HepG2 (cell line): ENCODE measurements around the gene ZBTB26. TPM values are rescaled to one million over a fixed set of nuclear protein-coding genes. Genes with fewer than 3 reads are reported as not detected.
A peak's percentile ranks its signal among the peaks of the same experiment; 100 is the strongest.

Experiments used
- AHR ChIP-seq: IDR thresholded peaks from 2 replicates; pipeline ENCODE4 v1.6.1; 2018; ENCODE audit warnings: missing genetic modification reagents, missing compliant biosample characterization
- ARHGAP35 ChIP-seq: sonication (generic); formaldehyde crosslinking; IDR thresholded peaks from 2 replicates; pipeline ENCODE4 v1.9.0; 2022; ENCODE audit warnings: mild to moderate bottlenecking, inconsistent platforms, moderate library complexity, missing genetic modification reagents, borderline replicate concordance
- EP300 ChIP-seq, 3 experiments: sonication (generic) in 1 of 3; formaldehyde crosslinking in 1 of 3; IDR thresholded peaks; 2 replicates each; pipeline versions ENCODE4 v1.5.1 to v1.6.1; 2011 to 2020; ENCODE audit warnings: low read depth in 2 of 3, low read length in 2 of 3, borderline replicate concordance in 1 of 3, improper control_type of control experiment in 1 of 3, mild to moderate bottlenecking in 1 of 3, missing genetic modification reagents in 1 of 3, moderate library complexity in 1 of 3
- HIVEP1 ChIP-seq: sonication (generic); formaldehyde crosslinking; IDR thresholded peaks from 2 replicates; pipeline ENCODE4 v1.4.0; 2020; ENCODE audit warnings: mild to moderate bottlenecking, missing genetic modification reagents
- KLF6 ChIP-seq: IDR thresholded peaks from 2 replicates; pipeline ENCODE4 v1.8.0; 2016; ENCODE audit warnings: missing biosample characterization, missing genetic modification reagents
- MAF1 ChIP-seq: sonication (generic); formaldehyde crosslinking; IDR thresholded peaks from 2 replicates; pipeline ENCODE4 v1.5.0; 2020; ENCODE audit warnings: missing genetic modification reagents, borderline replicate concordance
- MYC ChIP-seq: sonication (generic); formaldehyde crosslinking; IDR thresholded peaks from 2 replicates; pipeline ENCODE4 v1.9.0; 2021; ENCODE audit warnings: missing genetic modification reagents, borderline replicate concordance
- RFXANK ChIP-seq: IDR thresholded peaks from 2 replicates; pipeline ENCODE4 v1.6.1; 2016
- SKI ChIP-seq: fragments of 450-650 bp; IDR thresholded peaks from one replicate; pipeline ENCODE4 v1.6.1; 2018; ENCODE audit warnings: mild to moderate bottlenecking; ENCODE audit not compliant: partially characterized antibody
- WIZ ChIP-seq: sonication (generic); formaldehyde crosslinking; IDR thresholded peaks from 2 replicates; pipeline ENCODE4 v1.5.1; 2020; ENCODE audit warnings: mild to moderate bottlenecking, missing genetic modification reagents
- ZC3H13 ChIP-seq: sonication (generic); formaldehyde crosslinking; IDR thresholded peaks from 2 replicates; pipeline ENCODE4 v1.8.1; 2023; ENCODE audit warnings: mild to moderate bottlenecking, missing genetic modification reagents, moderate library complexity
- ZMYM3 ChIP-seq: sonication (generic); formaldehyde crosslinking; IDR thresholded peaks from 2 replicates; pipeline ENCODE4 v1.5.1; 2020; ENCODE audit warnings: mild to moderate bottlenecking, missing genetic modification reagents
- ZMYM4 ChIP-seq: sonication (generic); formaldehyde crosslinking; IDR thresholded peaks from 2 replicates; pipeline ENCODE4 v1.8.1; 2023; ENCODE audit warnings: mild to moderate bottlenecking, missing genetic modification reagents
- ZNF350 ChIP-seq: sonication (generic); formaldehyde crosslinking; IDR thresholded peaks from 2 replicates; pipeline ENCODE4 v1.4.0; 2020; ENCODE audit warnings: mild to moderate bottlenecking, low read depth, missing genetic modification reagents, borderline replicate concordance
- ZNF446 ChIP-seq: sonication (generic); formaldehyde crosslinking; IDR thresholded peaks from 2 replicates; pipeline ENCODE4 v1.5.0; 2020; ENCODE audit warnings: mild to moderate bottlenecking, missing genetic modification reagents
- ZNF7 ChIP-seq: IDR thresholded peaks from 2 replicates; pipeline ENCODE4 v1.6.1; 2016; ENCODE audit warnings: missing biosample characterization, missing genetic modification reagents
- ZNF761 ChIP-seq: sonication (generic); formaldehyde crosslinking; conservative IDR thresholded peaks from 2 replicates; pipeline ENCODE4 v1.4.0; 2020; ENCODE audit warnings: mild to moderate bottlenecking, missing genetic modification reagents
- ZSCAN21 ChIP-seq: sonication (generic); formaldehyde crosslinking; IDR thresholded peaks from 2 replicates; pipeline ENCODE4 v1.8.0; 2022; ENCODE audit warnings: mild to moderate bottlenecking, missing genetic modification reagents, moderate library complexity, borderline replicate concordance
- polyA plus RNA-seq, 8 experiments: library from polyadenylated mRNA; depleted of rRNA in 3 of 8; stranded (reverse) in 7 of 8; unstranded in 1 of 8; fragments of >200 nt; fragmentation: Illumina TruSeq in 4 of 8; extraction: Trizol in 4 of 8; gene quantifications; 2 replicates each; pipeline versions ENCODE4 v1.2.1 to v1.2.3, GENCODE V29; 2011 to 2016; ENCODE audit warnings: low read depth in 4 of 8, missing spikeins in 1 of 8, mixed read lengths in 1 of 8; ENCODE audit not compliant: insufficient read depth in 1 of 8
- total RNA-seq, 5 experiments: library from RNA; depleted of rRNA; stranded (reverse); fragments of >200 nt; fragmentation: Illumina TruSeq; extraction: Trizol; gene quantifications; 2 replicates each; pipeline ENCODE4 v1.2.3, GENCODE V29; 2016; ENCODE audit warnings: low read depth in 1 of 5
- TF ChIP-seq, protein P1 (sequence below): sonication (generic); formaldehyde crosslinking; IDR thresholded peaks from 2 replicates; pipeline ENCODE4 v1.4.0; 2020; ENCODE audit warnings: mild to moderate bottlenecking, missing genetic modification reagents
- TF ChIP-seq, protein P2 (sequence below): sonication (generic); formaldehyde crosslinking; IDR thresholded peaks from 2 replicates; pipeline ENCODE4 v1.5.0; 2020; ENCODE audit warnings: missing genetic modification reagents
- TF ChIP-seq, protein P3 (sequence below): sonication (generic); formaldehyde crosslinking; IDR thresholded peaks from 2 replicates; pipeline ENCODE4 v1.5.0; 2020; ENCODE audit warnings: mild to moderate bottlenecking, low read depth, missing genetic modification reagents, borderline replicate concordance
- TF ChIP-seq, protein P4 (sequence below): sonication (generic); formaldehyde crosslinking; IDR thresholded peaks from 2 replicates; pipeline ENCODE4 v1.5.0; 2020; ENCODE audit warnings: missing genetic modification reagents
- TF ChIP-seq, protein P5 (sequence below): sonication (generic); formaldehyde crosslinking; IDR thresholded peaks from 2 replicates; pipeline ENCODE4 v1.8.0; 2022; ENCODE audit warnings: mild to moderate bottlenecking, missing genetic modification reagents

Gene ZBTB26
- total and polyA plus RNA-seq, 2 of the 13 experiments (the other 11 are each of a cell fraction or from before 2014, with no cell fraction given): 4.5 to 8.6 TPM

DNA sequence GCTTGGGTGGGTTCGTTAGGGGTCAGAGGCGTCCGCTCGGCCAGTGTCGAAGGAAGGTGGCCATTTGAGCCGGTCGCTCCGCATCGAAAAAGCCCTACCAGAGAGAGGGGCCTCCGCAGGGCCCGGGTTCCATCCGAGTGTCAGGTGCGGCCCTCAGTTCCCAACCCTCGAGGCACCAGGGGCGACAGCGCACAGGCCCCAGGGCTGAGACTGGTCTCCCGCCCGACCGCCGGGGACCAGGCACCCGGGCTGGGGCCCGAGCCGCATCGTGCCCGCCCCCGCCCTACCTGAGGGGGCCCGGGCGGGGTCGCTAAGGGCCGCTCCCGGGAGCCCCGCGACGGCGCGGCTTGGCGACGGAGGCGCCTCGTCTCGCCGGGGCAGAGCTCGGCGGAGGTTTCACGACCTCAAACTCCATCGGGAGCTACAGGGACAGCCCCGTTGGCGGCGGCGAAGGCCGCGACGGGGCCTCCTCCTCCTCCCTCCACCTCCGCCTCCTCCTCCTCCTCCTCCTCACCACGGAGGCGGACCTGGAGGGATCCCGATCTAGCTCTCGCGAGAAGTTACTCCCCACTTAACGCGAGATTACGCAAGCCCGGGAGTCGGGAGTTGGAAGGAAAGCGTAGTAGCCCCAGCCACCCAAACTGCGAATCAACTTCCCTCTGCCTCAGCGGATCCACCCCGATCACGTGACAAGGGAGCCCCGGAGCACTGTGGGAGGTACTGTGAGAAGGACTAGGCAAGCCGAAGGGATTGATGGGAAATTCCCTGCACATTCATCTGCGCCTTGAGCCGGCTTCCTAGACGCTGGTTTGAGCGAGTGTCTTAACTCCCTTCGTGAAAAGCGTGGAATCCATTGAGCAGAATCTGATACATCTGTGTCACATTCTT is 26.2 kb downstream of the ZBTB26 start, which contains the start of gene RC3H2 (continued):
- peak; percentile 58; the same call in 1 of the 2 replicates for TF ChIP-seq MAF1
- TF ChIP-seq AHR (CRISPR knock-in tag): peak; percentile 58
- TF ChIP-seq, protein P1, sequence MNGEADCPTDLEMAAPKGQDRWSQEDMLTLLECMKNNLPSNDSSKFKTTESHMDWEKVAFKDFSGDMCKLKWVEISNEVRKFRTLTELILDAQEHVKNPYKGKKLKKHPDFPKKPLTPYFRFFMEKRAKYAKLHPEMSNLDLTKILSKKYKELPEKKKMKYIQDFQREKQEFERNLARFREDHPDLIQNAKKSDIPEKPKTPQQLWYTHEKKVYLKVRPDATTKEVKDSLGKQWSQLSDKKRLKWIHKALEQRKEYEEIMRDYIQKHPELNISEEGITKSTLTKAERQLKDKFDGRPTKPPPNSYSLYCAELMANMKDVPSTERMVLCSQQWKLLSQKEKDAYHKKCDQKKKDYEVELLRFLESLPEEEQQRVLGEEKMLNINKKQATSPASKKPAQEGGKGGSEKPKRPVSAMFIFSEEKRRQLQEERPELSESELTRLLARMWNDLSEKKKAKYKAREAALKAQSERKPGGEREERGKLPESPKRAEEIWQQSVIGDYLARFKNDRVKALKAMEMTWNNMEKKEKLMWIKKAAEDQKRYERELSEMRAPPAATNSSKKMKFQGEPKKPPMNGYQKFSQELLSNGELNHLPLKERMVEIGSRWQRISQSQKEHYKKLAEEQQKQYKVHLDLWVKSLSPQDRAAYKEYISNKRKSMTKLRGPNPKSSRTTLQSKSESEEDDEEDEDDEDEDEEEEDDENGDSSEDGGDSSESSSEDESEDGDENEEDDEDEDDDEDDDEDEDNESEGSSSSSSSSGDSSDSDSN (CRISPR knock-in tag): peak; percentile 92; the same call in 1 of the 2 replicates
- TF ChIP-seq, protein P2, sequence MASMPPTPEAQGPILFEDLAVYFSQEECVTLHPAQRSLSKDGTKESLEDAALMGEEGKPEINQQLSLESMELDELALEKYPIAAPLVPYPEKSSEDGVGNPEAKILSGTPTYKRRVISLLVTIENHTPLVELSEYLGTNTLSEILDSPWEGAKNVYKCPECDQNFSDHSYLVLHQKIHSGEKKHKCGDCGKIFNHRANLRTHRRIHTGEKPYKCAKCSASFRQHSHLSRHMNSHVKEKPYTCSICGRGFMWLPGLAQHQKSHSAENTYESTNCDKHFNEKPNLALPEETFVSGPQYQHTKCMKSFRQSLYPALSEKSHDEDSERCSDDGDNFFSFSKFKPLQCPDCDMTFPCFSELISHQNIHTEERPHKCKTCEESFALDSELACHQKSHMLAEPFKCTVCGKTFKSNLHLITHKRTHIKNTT (CRISPR knock-in tag): no peak
- TF ChIP-seq SKI: no peak
- peak; percentile 96 for TF ChIP-seq ZMYM4
- TF ChIP-seq, protein P3, sequence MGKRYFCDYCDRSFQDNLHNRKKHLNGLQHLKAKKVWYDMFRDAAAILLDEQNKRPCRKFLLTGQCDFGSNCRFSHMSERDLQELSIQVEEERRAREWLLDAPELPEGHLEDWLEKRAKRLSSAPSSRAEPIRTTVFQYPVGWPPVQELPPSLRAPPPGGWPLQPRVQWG (CRISPR knock-in tag): no peak
- no peak for TF ChIP-seq ARHGAP35
- TF ChIP-seq ZNF761 (CRISPR knock-in tag): no peak
- TF ChIP-seq, protein P4, sequence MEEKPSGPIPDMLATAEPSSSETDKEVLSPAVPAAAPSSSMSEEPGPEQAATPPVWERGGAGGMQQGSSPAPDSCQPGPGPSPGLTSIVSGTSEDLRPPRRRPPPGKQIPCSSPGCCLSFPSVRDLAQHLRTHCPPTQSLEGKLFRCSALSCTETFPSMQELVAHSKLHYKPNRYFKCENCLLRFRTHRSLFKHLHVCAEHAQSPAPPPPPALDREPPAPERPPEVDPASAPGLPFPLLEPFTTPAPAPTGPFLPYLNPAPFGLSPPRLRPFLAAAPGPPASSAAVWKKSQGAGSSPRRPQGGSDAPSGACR (CRISPR knock-in tag): no peak
- peak; percentile 52 for TF ChIP-seq MYC (CRISPR knock-in tag)
- no peak for TF ChIP-seq ZNF446 (CRISPR knock-in tag)
- no peak for TF ChIP-seq RFXANK (CRISPR knock-in tag)
- 0 out of 2 replicates have a peak, but pooled peaks have one; percentile 63 for TF ChIP-seq ZC3H13 (CRISPR knock-in tag)
- TF ChIP-seq WIZ: no peak
- TF ChIP-seq KLF6 (CRISPR knock-in tag): 0 out of 2 replicates have a peak, but pooled peaks have one; percentile 51
- TF ChIP-seq ZMYM3: no peak
- TF ChIP-seq, protein P5, sequence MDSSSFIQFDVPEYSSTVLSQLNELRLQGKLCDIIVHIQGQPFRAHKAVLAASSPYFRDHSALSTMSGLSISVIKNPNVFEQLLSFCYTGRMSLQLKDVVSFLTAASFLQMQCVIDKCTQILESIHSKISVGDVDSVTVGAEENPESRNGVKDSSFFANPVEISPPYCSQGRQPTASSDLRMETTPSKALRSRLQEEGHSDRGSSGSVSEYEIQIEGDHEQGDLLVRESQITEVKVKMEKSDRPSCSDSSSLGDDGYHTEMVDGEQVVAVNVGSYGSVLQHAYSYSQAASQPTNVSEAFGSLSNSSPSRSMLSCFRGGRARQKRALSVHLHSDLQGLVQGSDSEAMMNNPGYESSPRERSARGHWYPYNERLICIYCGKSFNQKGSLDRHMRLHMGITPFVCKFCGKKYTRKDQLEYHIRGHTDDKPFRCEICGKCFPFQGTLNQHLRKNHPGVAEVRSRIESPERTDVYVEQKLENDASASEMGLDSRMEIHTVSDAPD (CRISPR knock-in tag): no peak
- TF ChIP-seq HIVEP1 (CRISPR knock-in tag): peak; percentile 46
- no peak for TF ChIP-seq ZNF350
- TF ChIP-seq ZSCAN21: peak; percentile 59; the same call in 1 of the 2 replicates
- no peak; a peak in 1 of 4 replicates for TF ChIP-seq EP300 (IDR thresholded peaks at IDR 0.05; ENCODE audit: low read depth in 2 of 2, low read length in 2 of 2)
- no peak for TF ChIP-seq EP300 (CRISPR knock-in tag; IDR thresholded peaks at IDR 0.05; ENCODE audit: borderline replicate concordance)
- no peak for TF ChIP-seq ZNF7 (CRISPR knock-in tag)
